ENCODE results near the gene MACROD2. TPM values are rescaled to one million over a fixed set of nuclear protein-coding genes. Genes with fewer than 3 reads are reported as not detected.

The MACROD2 gene
- total and polyA plus RNA-seq, 2 of the 4 experiments (the other 2 are of a cell fraction), result not detected

GRCh38 chr20:15199698-15200097, 1204.4 kb downstream of the MACROD2 start:
- Histone ChIP-seq H3K18ac (ENCODE audit: low read depth, low read length) (no peak overlapping the region), H2BK15ac (ENCODE audit: low read depth, low read length) (no peak overlapping the region), H2AK5ac (ENCODE audit: low read depth, low read length) (no peak overlapping the region), H3K4ac (ENCODE audit: low read depth, low read length) (no peak overlapping the region), H2BK20ac (ENCODE audit: low read depth, low read length) (no peak overlapping the region), H3K4me1 (ENCODE audit: control insufficient read depth, insufficient read depth, low read length) (no peaks in the 10 kb centered on the region), H3K27ac (ENCODE audit: insufficient read depth, low read length) (no peak overlapping the region), H2BK120ac (ENCODE audit: low read depth, low read length) (no peak overlapping the region), H2AFZ (replicated peaks; ENCODE audit: low read length, poor library complexity) (no peak overlapping the region), H3K79me1 (ENCODE audit: low read depth in 1 of 2, low read length in 2 of 2) (no peaks in the 10 kb centered on the region), H3K9ac (ENCODE audit: low read depth, low read length) (no peak overlapping the region), H4K5ac (ENCODE audit: low read depth, low read length) (no peak overlapping the region), H3K4me3 (ENCODE audit: insufficient read depth, low read depth, low read length) (no peak overlapping the region), H3K27me3 (ENCODE audit: control insufficient read depth, insufficient read depth, low read length) (no peaks in the 10 kb centered on the region), H3K9me3 (ENCODE audit: control insufficient read depth, insufficient read depth, low read length) (peaks cover 1% of the 10 kb centered on the region), H3K14ac (replicated peaks; ENCODE audit: low read depth, low read length) (no peak overlapping the region), H2AK9ac (replicated peaks; ENCODE audit: low read depth, low read length, poor library complexity) (no peak overlapping the region), H3K23ac (ENCODE audit: low read depth, low read length) (no peak overlapping the region), H3K56ac (ENCODE audit: extremely low read depth, insufficient read depth, low read length) (no peak overlapping the region), H2BK5ac (ENCODE audit: low read depth, low read length, poor library complexity, severe bottlenecking) (no peak overlapping the region), H4K91ac (ENCODE audit: insufficient read depth, low read depth, low read length) (no peak overlapping the region), H4K20me1 (ENCODE audit: insufficient read depth, low read length) (no peaks in the 10 kb centered on the region), H3K9me1 (ENCODE audit: insufficient read depth, low read length) (no peaks in the 10 kb centered on the region), H3K4me2 (ENCODE audit: low read depth, low read length) (no peak overlapping the region), H3K36me3 (ENCODE audit: control insufficient read depth, insufficient read depth, low read length) (no peaks in the 10 kb centered on the region), H4K8ac (ENCODE audit: low read depth in 2 of 2, low read length in 2 of 2) (no peak overlapping the region)
- intact Hi-C loops (cut with micrococcal nuclease), result no loop called here
- POLR2A ChIA-PET (ENCODE audit: unreplicated experiment), result no interaction called here
- DNase-seq (no peak), ATAC-seq (ENCODE audit: low read depth) (no peak)
- no TSS peak for BruUV-seq (replicated peaks)
- in situ Hi-C loops (cut with MboI; ENCODE audit: low sequenced_read_pairs), result no loop called here
- dilution Hi-C loops (cut with HindIII; ENCODE audit: low sequenced_read_pairs, unreplicated experiment), result no loop called here
- WGBS, 2 experiments (ENCODE audit: extremely low coverage in 2 of 2, insufficient read length in 1 of 2), result no CpG with 5 or more reads among the region's 1 CpG
- TF ChIP-seq RCOR1 (IDR thresholded peaks at IDR 0.05; ENCODE audit: insufficient replicate concordance, low read length), result no peak
- TF ChIP-seq SMC3 (IDR thresholded peaks at IDR 0.05; ENCODE audit: low read depth, low read length), result no peak
- no peak for TF ChIP-seq ELK1 (IDR thresholded peaks at IDR 0.05; ENCODE audit: borderline replicate concordance, low read depth, low read length)
- TF ChIP-seq USF2 (IDR thresholded peaks at IDR 0.05; ENCODE audit: low read depth, low read length), result no peak
- no peak for TF ChIP-seq BHLHE40 (IDR thresholded peaks at IDR 0.05; ENCODE audit: low read depth, low read length)
- no peak for TF ChIP-seq CTCF (conservative IDR thresholded peaks at IDR 0.05; ENCODE audit: low read depth, low read length)
- no peak for TF ChIP-seq RFX5 (IDR thresholded peaks at IDR 0.05; ENCODE audit: low read depth, low read length)
- TF ChIP-seq RAD21 (IDR thresholded peaks at IDR 0.05; ENCODE audit: low read length), result no peak
- CTCF ChIA-PET, result no interaction called here

Measured in IMR-90 (cell line).